GM18508 (cell line): ENCODE results near the gene TRIM2.

Experiments
- ATAC-seq: cut with Tn5 transposase; IDR thresholded peaks from one replicate; pipeline ENCODE4 v1.9.1; 2021; ENCODE audit warnings: moderate number of reproducible peaks; ENCODE audit not compliant: insufficient read depth, unreplicated experiment

TRIM2 gene

GRCh38 chr4:153244969-153245368 lies 40.7 kb downstream of the TRIM2 start:
- ATAC-seq = no peak

- no peak for ATAC-seq
Measured at GRCh38 chr4:153245775-153246174, 41.5 kb downstream of the TRIM2 start.

GRCh38 chr4:153246446-153247115 lies 42.3 kb downstream of the TRIM2 start:
- no peak for ATAC-seq

DNA sequence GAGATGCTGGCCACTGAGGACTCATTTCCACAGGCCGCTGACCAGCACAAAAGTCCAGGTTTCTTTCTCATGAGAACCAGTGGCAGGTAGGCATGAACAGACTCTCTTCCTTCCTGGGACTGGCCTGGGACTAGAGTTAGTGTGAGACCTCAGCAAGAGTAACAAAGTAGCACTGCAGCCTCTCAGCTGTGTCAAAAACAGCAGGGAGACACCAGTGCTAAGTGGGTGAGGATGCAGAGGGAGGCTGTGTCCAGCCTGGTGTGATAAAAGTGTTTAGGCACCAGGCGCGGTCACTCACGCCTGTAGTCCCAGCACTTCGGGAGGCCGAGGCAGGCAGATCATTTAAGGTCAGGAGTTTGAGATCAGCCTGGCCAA lies 42.9 kb downstream of the TRIM2 start:
- no peak for ATAC-seq

- no peak for ATAC-seq
Measured at GRCh38 chr4:153248641-153249198, 44.5 kb downstream of the TRIM2 start.

DNA sequence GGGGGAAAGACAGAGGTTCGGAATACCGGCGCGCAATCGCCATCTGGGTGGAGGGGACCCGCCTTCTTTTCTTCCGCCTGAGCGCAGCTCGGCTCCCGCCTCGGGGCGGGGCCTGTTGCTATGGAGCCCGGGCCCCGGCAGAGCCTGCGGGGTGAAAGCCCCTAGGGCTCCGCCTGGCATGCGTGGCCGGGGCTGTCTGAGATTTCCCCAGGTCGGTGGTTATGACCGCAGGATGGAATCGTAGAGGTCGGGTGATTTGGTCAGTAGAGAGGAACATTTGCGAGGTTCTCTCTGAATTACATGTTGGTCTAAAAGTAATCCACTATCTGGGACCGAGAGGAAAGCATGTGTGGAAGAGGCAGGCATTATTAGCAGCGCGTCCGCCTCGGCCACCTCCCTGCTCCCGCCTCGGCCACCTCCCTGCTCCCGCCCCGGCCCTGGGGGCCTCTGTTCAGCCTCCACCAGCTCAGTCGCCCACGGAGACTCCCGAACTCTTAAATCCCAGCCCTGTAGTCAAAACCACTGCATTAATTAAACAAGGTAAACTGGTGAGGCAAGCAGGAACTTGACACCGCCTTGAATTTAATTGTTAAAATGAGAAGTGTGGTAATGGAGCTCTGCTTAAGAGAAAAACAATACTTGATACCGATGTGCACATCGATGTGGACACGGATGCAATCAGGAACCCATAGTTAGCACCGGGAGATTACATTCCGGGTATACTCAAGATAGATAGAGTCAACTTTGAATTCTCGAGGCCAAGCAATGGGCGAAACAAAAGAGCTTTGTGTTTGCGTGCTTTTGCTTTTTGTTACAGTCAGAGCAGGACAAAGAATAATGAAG lies 45.2 kb downstream of the TRIM2 start:
- ATAC-seq = peak; percentile 79

DNA sequence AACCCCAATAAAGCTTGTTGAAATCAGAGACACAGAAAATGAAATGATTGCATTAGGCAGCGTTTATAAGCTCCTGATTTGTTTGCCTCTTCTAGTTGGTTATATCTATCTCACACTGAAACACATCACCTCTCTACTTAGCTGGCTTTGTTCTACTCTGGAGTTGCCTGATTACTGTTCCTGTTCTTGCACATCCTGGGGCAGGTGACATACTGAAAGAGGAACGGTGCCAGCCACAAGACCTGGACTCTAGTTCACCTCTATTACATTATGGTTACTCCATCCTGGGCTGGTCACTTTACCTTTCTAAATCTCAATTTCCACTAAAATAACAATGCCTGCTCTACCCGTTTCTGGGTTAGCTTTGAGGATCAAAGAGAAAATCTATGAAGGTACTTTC lies 47.9 kb downstream of the TRIM2 start:
- ATAC-seq = peak; percentile 33

- no peak for ATAC-seq
Measured at GRCh38 chr4:153255233-153255632, 51.0 kb downstream of the TRIM2 start.

- ATAC-seq = no peak
Measured at GRCh38 chr4:153257151-153257620, 52.9 kb downstream of the TRIM2 start.

GRCh38 chr4:153257991-153258390 lies 53.7 kb downstream of the TRIM2 start:
- no peak for ATAC-seq

DNA sequence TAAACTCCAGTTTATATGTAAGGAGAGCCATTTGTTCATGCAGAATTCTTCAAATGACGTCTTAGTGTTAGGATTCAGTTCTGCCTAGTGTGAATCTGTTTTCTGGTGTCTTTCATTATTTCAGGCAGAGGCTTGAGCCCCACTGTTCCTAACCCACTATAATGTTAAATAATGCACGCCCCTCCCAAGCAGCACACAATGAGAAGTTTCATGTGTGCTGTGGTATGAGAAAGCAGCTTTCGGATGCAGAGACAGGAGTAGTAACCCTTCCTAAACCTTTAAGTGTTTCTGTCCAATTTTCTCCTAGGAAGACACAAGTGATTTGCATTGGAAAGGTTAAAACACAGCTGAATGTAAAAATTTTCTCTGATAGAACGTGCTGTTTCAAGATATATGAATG lies 54.5 kb downstream of the TRIM2 start:
- ATAC-seq = no peak

- no peak for ATAC-seq
Measured at GRCh38 chr4:153259661-153260060, 55.4 kb downstream of the TRIM2 start.

- no peak for ATAC-seq
Measured at GRCh38 chr4:153260132-153260531, 55.9 kb downstream of the TRIM2 start.

DNA sequence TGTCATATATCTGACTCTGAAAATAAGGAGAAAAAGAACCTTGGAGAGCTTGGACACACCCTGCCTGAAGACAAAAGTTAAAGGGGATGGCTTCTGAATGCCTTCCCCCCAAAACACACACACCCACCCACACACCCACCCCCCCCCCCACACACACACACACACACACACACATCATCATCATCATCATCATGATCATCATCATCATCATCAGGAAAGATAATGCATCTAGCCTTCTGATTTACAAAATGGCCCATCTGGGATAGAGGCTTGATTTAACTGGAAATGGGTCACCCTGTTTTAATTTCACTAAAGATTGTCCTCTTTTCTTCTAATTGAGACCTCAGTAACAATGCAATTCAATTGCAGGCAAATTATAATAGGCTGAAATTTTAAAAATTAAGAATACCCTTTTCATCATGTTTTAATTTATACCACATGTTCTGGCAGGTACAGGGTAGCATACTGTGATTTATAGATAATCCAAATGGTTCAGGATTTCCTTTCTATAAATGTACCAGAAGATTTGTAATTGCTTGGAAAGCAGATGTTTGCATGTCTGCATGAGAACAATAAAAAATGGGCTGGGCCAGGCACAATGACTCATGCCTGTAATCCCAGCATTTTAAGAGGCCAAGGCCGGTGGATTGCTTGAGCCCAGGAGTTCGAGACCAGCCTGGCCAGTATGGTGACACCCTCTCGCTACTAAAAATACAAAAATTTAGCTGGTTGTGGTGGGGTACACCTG lies 56.5 kb downstream of the TRIM2 start:
- ATAC-seq = no peak

- ATAC-seq = no peak
Measured at GRCh38 chr4:153261461-153261860, 57.2 kb downstream of the TRIM2 start.

GRCh38 chr4:153261914-153262313 lies 57.7 kb downstream of the TRIM2 start:
- no peak for ATAC-seq

DNA sequence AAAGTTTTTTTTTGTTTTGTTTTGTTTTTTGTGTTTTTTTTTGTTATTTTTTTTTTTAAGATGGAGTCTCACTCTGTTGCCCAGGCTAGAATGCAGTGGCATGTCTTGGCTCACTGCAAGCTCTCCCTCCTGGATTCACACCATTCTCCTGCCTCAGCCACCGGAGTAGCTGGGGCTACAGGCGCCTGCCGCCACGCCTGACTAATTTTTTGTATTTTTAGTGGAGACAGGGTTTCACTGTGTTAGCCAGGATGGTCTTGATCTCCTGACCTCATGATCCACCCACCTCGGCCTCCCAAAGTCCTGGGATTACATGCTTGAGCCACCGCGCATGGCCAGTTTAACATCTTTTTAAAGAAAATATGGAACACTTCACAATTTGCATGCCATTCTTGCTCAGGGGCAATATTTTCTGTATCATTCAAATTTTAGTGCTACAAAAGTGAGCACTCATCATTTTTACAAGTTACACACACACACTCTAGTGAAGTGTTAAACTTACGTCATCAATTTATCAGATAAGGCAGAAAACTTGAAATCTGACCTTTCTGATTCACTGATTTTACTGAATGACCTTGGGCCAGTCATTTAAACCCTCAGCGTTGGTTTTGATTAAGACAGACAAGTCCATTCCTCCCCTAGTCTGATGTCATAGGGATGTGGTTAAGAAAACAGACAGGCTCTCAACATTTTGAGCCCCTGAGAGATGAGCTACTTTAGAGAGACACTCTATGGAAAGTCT lies 61.2 kb downstream of the TRIM2 start:
- no peak for ATAC-seq

DNA sequence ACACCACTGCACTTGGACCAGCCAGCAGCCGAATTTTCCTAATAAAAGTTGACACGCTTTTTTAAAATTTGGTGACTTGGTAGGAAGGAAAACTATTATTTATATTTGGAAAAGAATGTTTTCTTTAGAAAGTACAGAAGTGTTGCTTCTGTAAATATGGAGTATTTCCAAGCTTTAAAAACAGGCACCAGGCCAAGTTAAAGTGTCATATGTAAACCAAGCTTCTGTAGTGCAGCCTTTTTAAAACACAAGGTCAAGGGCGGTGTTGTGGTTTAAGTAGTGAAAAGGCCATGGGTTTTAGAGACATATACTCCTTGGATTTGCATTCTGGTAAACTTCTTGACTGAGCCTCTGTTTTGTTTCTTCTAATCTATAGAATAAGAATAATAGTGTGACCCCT lies 62.7 kb downstream of the TRIM2 start:
- no peak for ATAC-seq

GRCh38 chr4:153267890-153268289 lies 63.6 kb downstream of the TRIM2 start:
- no peak for ATAC-seq

DNA sequence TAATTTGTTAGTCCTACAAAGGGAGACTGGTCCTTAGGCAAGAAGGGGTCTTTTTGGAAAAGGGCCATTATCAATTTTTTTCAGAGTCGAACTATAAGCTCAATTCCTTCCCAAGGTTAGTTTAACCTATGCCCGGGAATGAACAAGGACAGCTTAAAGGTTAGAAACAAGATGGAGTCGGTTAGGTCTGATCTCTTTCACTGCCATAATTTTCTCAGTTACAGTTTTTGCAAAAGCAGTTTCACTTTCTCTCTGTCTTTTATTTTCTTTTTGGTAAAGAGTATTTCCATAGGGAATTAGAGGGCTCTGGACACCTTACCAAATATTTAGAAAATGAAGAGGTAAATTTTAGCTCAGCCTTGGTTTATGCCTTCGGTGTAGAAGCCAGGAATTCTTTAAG lies 64.1 kb downstream of the TRIM2 start:
- no peak for ATAC-seq
